Measurements from ENCODE around the gene TMEM132A.

Gene TMEM132A

GRCh38 chr11:60977836-60978235 lies 53.6 kb downstream of the TMEM132A start:
- Histone ChIP-seq H3K4me3 (ENCODE audit: low read depth, low read length) (no peak overlapping the region), H3K4me1 (ENCODE audit: control insufficient read depth, insufficient read depth, low read length) (no peaks in the 10 kb centered on the region), H3K27me3 (ENCODE audit: control insufficient read depth, insufficient read depth, low read length) (no peaks in the 10 kb centered on the region), H3K9ac (ENCODE audit: low read depth, low read length) (no peak overlapping the region), H3K27ac (ENCODE audit: low read depth, low read length) (no peak overlapping the region), H3K36me3 (ENCODE audit: control insufficient read depth, insufficient read depth, low read length) (no peaks in the 10 kb centered on the region), H3K9me3 (ENCODE audit: control insufficient read depth, insufficient read depth, low read length) (no peaks in the 10 kb centered on the region)

GRCh38 chr11:60978546-60979380 lies 54.5 kb downstream of the TMEM132A start:
- Histone ChIP-seq H3K4me1 (ENCODE audit: control insufficient read depth, insufficient read depth, low read length) (no peaks in the 10 kb centered on the region), H3K4me3 (ENCODE audit: low read depth, low read length) (no peak overlapping the region), H3K9me3 (ENCODE audit: control insufficient read depth, insufficient read depth, low read length) (no peaks in the 10 kb centered on the region), H3K9ac (ENCODE audit: low read depth, low read length) (no peak overlapping the region), H3K27ac (ENCODE audit: low read depth, low read length) (no peak overlapping the region), H3K27me3 (ENCODE audit: control insufficient read depth, insufficient read depth, low read length) (no peaks in the 10 kb centered on the region), H3K36me3 (ENCODE audit: control insufficient read depth, insufficient read depth, low read length) (no peaks in the 10 kb centered on the region)

DNA sequence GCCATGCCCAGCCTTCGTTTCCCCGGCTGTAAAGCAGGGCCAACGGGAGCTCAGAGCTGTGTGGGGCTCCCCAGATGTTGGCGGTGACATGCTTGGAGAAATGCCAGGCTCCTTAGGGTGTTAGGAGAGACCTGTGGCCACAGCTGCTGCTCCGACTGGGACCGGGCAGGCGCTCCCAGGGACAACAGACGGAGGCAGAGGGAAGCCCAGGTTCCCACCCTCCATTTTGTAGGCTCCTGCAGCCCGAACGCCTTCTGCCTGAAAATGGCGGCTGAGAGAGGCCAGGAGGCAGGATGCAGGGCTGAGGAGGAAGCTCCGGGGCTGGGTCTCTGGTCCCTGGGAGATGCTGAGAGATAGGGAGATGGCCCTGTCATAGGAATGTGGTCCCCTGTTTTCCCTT lies 57.3 kb downstream of the TMEM132A start:
- H3K4me1 ChIP-seq (ENCODE audit: control insufficient read depth, insufficient read depth, low read length) = no peaks in the 10 kb centered on the region

DNA sequence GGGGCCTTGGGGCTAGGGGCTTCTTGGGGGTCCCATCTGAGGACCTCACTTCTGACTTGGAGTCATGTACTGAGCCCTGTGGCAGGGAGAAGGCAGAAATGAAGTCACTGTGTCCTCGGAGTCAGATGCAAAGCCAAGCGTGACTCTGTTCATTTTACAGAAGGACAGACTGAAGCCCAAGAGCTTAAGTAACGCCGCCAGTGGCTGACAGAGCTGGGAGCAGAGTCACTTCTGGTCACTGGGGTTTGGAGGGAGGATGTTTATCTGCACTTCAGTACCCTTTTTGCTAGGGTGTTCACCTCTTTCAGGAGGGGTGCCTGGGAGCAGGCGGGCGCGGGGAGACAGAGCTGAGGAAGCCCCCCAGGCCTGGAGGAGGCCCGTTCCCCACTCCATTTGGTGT lies 57.9 kb downstream of the TMEM132A start:
- Histone ChIP-seq H3K27me3 (ENCODE audit: control insufficient read depth, insufficient read depth, low read length) (no peaks in the 10 kb centered on the region), H3K4me1 (ENCODE audit: control insufficient read depth, insufficient read depth, low read length) (no peaks in the 10 kb centered on the region), H3K9me3 (ENCODE audit: control insufficient read depth, insufficient read depth, low read length) (no peaks in the 10 kb centered on the region), H3K27ac (ENCODE audit: low read depth, low read length) (no peak overlapping the region), H3K4me3 (ENCODE audit: low read depth, low read length) (no peak overlapping the region), H3K9ac (ENCODE audit: low read depth, low read length) (no peak overlapping the region), H3K36me3 (ENCODE audit: control insufficient read depth, insufficient read depth, low read length) (no peaks in the 10 kb centered on the region)

More for the DNA sequence above, 57.3 kb downstream of the TMEM132A start:
- H3K36me3 ChIP-seq (ENCODE audit: control insufficient read depth, insufficient read depth, low read length) = no peaks in the 10 kb centered on the region
- H3K27me3 ChIP-seq (ENCODE audit: control insufficient read depth, insufficient read depth, low read length) = no peaks in the 10 kb centered on the region
- no peak overlapping the region for H3K27ac ChIP-seq (ENCODE audit: low read depth, low read length)
- no peak overlapping the region for H3K9ac ChIP-seq (ENCODE audit: low read depth, low read length)
- no peak overlapping the region for H3K4me3 ChIP-seq (ENCODE audit: low read depth, low read length)
- no peaks in the 10 kb centered on the region for H3K9me3 ChIP-seq (ENCODE audit: control insufficient read depth, insufficient read depth, low read length)

DNA sequence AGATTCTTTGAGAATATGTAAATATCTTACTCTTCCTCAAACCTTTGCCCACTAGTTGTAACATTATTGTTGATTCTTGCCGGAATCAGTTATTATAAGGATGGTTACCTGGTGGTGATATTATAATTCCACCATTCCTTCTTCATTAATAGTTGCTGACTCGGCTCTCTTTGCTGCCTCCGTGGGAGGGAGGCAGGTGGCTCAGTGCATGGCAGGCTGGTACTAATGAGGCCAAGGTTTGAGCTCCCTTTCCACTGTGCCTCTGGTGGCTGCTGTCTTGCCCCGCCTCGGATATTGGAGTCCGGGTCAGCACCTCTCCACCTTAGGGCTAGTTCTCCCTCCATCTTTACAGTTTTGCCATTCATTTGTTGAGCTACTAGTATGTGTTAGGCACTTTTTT lies 59.9 kb downstream of the TMEM132A start:
- no peak overlapping the region for H3K9ac ChIP-seq (ENCODE audit: low read depth, low read length)
- no peaks in the 10 kb centered on the region for H3K27me3 ChIP-seq (ENCODE audit: control insufficient read depth, insufficient read depth, low read length)

DNA sequence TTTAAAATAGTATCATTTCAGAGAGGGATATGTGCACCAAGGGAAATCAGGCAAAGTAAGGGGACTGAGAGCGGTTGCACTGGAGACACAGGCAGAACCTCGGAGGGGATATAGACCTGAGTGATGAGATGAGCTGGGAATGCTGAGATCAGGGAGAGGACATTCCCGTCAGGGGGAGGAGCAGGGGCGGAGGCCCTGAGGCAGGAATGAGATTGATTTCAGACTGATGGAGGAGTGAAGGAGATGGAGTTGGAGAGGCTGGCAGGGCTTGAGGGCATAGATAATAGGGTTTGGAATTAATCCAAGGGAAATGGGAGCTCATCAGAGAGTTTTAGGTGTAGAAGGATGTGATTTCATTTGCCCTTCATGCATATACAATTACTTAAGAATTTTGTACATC lies 60.4 kb downstream of the TMEM132A start:
- H3K9ac ChIP-seq (ENCODE audit: low read depth, low read length) = no peak overlapping the region
- no peaks in the 10 kb centered on the region for H3K4me1 ChIP-seq (ENCODE audit: control insufficient read depth, insufficient read depth, low read length)
- no peaks in the 10 kb centered on the region for H3K36me3 ChIP-seq (ENCODE audit: control insufficient read depth, insufficient read depth, low read length)
- H3K27me3 ChIP-seq (ENCODE audit: control insufficient read depth, insufficient read depth, low read length) = no peaks in the 10 kb centered on the region
- no peak overlapping the region for H3K4me3 ChIP-seq (ENCODE audit: low read depth, low read length)
- H3K27ac ChIP-seq (ENCODE audit: low read depth, low read length) = no peak overlapping the region
- H3K9me3 ChIP-seq (ENCODE audit: control insufficient read depth, insufficient read depth, low read length) = no peaks in the 10 kb centered on the region

More for the DNA sequence above, 59.9 kb downstream of the TMEM132A start:
- Histone ChIP-seq H3K4me3 (ENCODE audit: low read depth, low read length) (no peak overlapping the region), H3K4me1 (ENCODE audit: control insufficient read depth, insufficient read depth, low read length) (no peaks in the 10 kb centered on the region), H3K9me3 (ENCODE audit: control insufficient read depth, insufficient read depth, low read length) (no peaks in the 10 kb centered on the region), H3K27ac (ENCODE audit: low read depth, low read length) (no peak overlapping the region), H3K36me3 (ENCODE audit: control insufficient read depth, insufficient read depth, low read length) (no peaks in the 10 kb centered on the region)

GRCh38 chr11:60985501-60985900 lies 61.2 kb downstream of the TMEM132A start:
- Histone ChIP-seq H3K4me3 (ENCODE audit: low read depth, low read length) (no peak overlapping the region), H3K36me3 (ENCODE audit: control insufficient read depth, insufficient read depth, low read length) (no peaks in the 10 kb centered on the region), H3K9ac (ENCODE audit: low read depth, low read length) (no peak overlapping the region), H3K27me3 (ENCODE audit: control insufficient read depth, insufficient read depth, low read length) (no peaks in the 10 kb centered on the region), H3K4me1 (ENCODE audit: control insufficient read depth, insufficient read depth, low read length) (no peaks in the 10 kb centered on the region), H3K27ac (ENCODE audit: low read depth, low read length) (no peak overlapping the region), H3K9me3 (ENCODE audit: control insufficient read depth, insufficient read depth, low read length) (no peaks in the 10 kb centered on the region)

GRCh38 chr11:60985991-60986915 lies 62.0 kb downstream of the TMEM132A start:
- H3K27me3 ChIP-seq (ENCODE audit: control insufficient read depth, insufficient read depth, low read length) = no peaks in the 10 kb centered on the region
- H3K36me3 ChIP-seq (ENCODE audit: control insufficient read depth, insufficient read depth, low read length) = no peaks in the 10 kb centered on the region
- no peak overlapping the region for H3K9ac ChIP-seq (ENCODE audit: low read depth, low read length)
- no peak overlapping the region for H3K4me3 ChIP-seq (ENCODE audit: low read depth, low read length)
- H3K27ac ChIP-seq (ENCODE audit: low read depth, low read length) = no peak overlapping the region
- H3K9me3 ChIP-seq (ENCODE audit: control insufficient read depth, insufficient read depth, low read length) = no peaks in the 10 kb centered on the region
- no peaks in the 10 kb centered on the region for H3K4me1 ChIP-seq (ENCODE audit: control insufficient read depth, insufficient read depth, low read length)
